HG03575 (cell line): ENCODE results near the gene HAPSTR1.

Experiments used
- ATAC-seq: cut with Tn5 transposase; IDR thresholded peaks from one replicate; pipeline ENCODE4 v1.9.1; 2021; ENCODE audit not compliant: unreplicated experiment, insufficient number of reproducible peaks, low FRiP score; ENCODE audit errors: extremely low read depth

Gene HAPSTR1

GRCh38 chr16:9092978-9093344 lies 1.5 kb downstream of the HAPSTR1 start:
- ATAC-seq: no peak

DNA sequence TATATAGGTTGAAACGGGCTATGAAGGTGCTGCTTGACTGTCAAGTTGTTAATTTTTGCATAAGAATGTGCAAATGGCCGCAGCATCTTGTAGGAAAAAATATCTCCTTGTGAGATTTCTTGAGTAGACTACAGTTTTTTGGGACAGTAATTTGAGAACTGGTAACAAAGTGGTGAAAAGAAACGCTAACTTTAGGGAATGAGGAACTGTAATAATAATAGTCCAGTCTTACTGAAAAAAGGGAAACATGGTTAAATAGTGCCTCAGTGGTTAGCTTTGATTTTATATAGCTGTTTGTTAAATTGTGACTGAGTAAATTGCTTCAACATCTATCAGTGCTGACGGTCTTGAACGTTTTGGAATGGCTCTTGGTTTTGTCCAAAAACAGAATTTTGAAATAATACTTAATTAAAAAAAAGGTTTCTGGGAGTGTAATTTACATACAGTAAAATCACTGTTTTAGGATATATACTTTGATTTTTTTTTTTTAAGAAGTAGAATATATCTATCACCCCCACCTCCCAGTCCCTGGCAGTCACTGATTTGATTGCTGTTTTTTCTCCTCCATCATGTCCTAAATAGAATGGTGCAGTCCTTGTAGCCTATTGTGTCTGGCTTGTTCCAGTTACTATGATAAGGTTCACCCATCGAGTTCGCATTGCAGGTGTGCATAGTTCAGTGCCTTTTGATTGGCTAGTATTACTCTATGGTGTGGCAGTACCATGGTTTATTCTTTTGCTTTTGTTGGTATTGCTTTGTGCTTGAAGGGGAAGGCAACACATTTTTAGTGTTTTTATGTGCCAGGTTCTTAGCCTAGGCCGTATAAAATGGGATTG lies 2.8 kb downstream of the HAPSTR1 start:
- ATAC-seq: no peak

DNA sequence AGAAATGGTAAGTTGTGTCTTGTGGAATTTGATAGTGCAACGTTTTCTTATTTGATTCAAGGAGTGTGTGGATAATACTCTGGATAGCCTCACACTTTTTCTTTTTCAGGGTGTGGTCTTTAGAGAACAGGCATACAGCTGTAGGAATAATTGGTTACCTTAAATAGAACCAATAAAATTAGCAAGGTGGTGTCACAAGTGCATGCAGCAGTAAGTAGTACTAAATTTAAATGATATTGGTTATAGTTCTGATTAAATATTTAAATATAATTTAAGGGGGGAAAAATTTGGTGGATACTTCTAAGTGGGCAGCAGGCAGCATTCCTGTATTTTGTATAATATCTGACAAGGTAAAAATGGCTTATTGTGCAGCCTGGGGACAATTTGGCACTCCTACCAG lies 3.7 kb downstream of the HAPSTR1 start:
- no peak for ATAC-seq

DNA sequence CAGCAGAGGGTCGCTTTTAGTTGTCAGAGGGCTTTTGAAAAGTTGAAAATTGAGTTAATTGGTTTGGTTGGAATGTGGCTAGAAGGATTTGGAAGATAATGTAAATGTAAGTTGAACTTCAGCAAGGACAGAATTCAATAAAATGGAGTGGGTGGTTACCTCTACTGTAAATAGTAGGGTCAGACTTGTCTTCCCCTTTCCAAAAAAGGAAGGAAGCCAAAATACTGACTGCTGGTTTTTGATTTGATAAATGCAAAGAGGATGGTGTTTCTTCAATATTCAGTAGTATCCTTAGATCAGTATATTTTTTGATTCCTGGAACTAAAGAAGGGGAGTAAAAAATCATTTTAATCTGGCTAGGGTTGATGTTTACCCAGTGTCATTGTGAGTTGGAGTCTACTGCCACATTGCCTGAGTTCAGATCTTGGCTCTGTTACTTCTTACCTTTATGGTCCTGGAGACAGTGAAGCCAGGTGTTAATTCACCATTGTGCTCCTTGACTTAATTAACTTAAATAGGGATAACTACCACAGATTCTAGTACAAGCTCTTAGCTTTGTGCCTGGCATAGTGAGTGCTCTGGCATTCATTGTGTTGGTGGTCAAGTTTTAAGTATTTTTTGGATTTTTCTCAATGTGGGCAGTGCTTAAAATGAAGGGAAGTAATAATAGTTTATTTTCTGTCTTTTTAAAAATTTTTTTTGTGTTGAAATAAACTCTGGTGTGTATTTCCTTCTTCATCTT lies 4.4 kb downstream of the HAPSTR1 start:
- ATAC-seq: no peak

- no peak for ATAC-seq
Measured at GRCh38 chr16:9096416-9096952, 5.0 kb downstream of the HAPSTR1 start.

- no peak for ATAC-seq
Measured at GRCh38 chr16:9097266-9098219, 6.1 kb downstream of the HAPSTR1 start.

GRCh38 chr16:9098377-9099090 lies 7.1 kb downstream of the HAPSTR1 start:
- ATAC-seq: no peak

- no peak for ATAC-seq
Measured at GRCh38 chr16:9099131-9099625, 7.7 kb downstream of the HAPSTR1 start.

DNA sequence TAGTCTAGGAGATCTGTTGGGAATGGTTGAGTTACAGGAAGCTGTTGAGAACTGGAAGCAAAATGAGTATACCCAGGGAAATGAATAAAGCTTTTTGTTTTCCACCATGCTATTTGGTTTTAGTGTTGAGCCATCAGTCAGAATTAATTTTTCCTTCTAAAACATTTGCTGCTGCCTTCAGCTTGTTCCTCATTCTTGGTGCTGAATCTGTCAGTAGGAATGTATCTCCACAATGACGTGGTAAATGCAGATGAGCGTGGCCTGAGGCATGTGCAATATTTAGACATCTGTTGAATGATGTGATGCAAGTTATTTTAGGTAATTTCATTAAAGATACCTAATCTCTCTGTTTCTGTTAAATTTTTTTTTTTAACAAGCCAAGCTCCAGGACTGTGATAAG lies 10.9 kb downstream of the HAPSTR1 start:
- no peak for ATAC-seq

GRCh38 chr16:9102943-9103342 lies 11.5 kb downstream of the HAPSTR1 start:
- no peak for ATAC-seq

DNA sequence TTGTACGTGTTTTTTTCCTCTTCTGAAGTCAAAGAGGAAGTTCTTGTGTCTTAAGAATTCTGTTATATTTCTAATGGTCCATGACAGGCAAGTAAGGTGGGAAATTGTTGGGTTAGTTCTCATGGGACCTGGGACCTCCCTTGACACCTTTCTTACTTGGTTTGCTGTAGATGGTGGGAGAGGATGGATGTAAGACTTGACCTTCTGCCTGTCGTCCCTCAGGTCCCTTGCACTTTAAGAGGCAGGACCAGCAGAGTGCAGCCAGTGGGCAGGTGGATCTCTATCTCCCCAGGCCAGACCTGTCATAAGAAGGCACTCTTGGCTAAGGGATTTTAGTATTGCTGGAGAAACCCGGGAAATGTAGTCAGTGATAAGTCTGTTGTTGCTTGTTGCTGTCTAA lies 12.1 kb downstream of the HAPSTR1 start:
- no peak for ATAC-seq

DNA sequence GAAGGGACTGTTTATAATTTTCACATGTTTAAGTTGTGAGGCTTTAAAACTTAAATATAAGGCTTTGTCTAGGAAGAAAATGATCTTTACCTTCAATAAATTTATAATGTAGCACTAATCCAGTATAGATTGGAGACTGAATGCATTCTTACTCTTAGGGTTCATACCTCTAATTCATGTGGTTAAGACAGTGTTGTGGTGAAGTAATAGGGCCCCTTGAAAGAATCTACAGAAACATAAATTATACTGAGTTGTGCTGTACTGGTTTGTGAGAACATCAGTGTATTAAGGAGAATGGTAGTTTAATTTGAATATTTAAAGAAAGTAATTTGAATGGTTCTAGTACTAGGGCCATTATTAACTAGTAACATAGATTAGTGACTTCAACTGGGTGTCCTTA lies 13.7 kb downstream of the HAPSTR1 start:
- ATAC-seq: no peak

DNA sequence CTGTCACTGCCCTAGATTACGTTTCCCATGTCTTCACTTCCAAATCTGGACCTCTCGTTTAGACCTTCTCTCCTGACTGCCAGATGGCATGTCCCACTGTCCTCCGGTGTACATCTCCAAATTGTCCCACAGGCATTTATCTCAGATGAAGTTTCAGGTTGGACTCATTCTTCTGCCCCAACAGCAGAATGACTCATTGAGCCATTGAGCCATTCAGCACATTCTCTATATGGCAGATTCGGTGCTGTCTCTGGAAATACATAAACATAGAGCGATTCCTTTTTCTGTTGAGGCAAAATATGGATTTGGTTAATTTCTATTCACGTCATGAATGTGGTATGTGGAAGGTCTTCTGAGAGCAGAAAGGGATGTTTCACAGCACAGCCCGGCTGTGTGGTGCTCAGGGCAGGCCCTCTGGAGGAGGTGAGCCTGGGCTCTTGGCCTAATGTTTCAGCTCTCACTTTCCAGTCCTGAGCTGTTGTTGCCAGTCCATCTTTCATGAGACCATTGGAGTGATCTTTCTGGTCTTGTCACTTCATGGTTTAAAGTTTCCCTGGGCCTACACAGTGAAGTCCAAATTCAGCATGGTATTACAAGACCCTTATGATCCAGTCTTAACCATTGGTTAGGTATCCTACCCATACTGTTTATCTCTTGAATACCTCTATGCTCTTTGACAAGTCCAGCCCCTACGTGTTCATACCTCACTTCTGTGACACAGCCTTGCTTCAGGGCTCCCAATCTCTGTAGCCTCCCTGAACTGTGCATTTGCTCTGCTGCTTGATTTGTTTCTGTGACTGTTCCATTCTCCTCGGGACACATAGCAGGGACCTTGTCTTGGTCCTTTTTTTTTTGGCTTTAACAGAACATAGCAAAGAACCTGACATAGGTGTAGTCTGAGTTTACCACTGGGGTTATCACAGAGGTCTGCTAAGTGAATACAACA lies 15.9 kb downstream of the HAPSTR1 start:
- ATAC-seq: no peak

DNA sequence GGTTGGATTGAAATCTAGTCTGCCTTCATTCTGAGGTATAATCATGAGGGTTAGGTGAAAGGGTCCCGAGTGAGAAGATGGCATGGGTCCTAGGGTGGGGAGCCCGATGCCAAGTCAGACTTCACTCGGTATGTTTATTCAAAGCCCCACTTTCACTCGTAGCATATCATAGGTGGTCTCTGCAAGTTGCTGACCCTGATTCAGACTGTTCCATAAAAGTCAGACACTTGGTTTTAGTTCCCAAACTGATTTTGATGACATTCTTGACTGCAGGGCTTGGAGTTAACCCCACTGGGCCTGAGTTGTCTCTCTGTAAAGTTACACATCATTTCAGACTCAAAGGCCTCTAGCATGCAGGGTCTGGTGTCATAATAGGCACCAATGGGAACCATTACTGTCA lies 17.8 kb downstream of the HAPSTR1 start:
- no peak for ATAC-seq

DNA sequence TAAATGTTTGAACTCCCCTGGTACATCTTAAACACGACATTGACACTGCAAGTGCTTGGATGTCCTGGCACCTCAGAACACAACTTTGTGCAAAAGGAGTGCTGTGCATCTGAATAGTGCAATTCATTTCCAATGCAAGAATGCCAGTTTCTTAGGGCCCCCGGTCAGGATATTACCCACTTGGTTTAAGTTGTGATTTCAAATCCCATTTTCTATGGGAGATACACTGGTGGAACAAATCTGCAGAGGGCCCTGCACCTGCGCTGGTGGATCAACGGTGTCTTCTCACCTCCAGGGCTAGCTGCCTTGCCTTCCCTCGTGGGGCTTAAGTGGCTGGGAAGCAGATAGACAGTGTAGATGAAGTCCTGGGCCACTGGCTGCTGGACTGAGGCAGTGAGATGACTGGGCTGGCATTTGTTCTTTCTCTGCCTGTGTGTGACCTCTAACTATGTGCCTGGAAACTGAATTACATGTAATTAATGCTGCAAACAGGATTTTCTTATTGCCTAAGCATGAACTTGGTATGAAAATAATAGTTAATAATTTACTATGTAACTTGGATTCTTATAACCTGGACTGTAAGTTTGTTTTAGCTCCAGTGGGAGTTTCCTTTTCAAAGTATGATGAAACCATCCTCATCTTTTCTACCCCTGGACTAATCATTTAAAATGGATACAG lies 20.9 kb downstream of the HAPSTR1 start:
- ATAC-seq: no peak

GRCh38 chr16:9112844-9113186 lies 21.4 kb downstream of the HAPSTR1 start:
- no peak for ATAC-seq

DNA sequence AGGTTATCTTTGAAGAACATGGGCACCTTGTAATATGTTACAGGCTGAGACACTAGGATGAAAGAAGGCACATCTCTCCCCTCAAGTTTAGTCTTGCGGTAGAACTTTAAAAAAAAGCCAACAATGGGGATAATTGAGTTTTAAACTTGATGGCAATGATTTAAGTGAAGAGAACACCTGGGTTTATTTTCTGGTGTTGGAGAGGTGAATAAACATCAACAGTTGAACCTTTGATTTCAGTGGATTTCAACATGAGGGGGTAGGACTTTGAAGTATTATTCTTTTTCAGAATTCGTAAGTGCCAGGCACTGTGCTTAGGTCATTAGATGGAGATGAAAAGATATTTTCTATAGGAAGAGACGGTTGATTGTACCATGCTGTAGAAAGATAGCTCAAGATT lies 22.3 kb downstream of the HAPSTR1 start:
- ATAC-seq: no peak
